ENCODE data around the gene HAGH. TPM values are rescaled to one million over a fixed set of nuclear protein-coding genes. Genes with fewer than 3 reads are reported as not detected.

The HAGH gene
- total RNA-seq, 4 donors from 2014 or later: 91.7 to 150 (median 119) TPM

DNA sequence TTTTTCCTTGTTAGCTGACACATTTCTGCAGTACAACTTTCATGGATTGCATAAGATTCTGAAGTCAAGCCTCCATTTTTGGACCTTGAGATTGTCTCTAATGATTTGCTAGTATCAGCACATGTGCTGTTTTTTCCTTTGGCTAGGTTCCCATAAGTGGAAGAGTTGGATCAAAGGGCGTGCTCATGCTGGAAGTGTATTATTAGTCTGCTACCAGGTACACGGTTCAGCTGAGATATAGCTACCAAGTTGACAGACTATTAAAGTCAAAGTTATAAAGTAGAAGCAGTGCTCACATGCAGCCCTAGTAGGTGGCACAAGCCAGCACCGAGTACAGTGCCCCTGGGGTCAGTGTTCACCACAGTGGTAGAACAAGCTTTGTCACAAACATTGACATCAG, 3.6 kb upstream of the HAGH start:
- H3K4me3 ChIP-seq (replicated peaks in 1 of 3): no peak overlapping the region
- no peak overlapping the region for H3K27ac ChIP-seq
- no peaks in the 10 kb centered on the region for H3K9me3 ChIP-seq
- peaks cover 17 to 23% of the 10 kb centered on the region in 2 donors for H3K4me1 ChIP-seq
- TF ChIP-seq, protein P1, sequence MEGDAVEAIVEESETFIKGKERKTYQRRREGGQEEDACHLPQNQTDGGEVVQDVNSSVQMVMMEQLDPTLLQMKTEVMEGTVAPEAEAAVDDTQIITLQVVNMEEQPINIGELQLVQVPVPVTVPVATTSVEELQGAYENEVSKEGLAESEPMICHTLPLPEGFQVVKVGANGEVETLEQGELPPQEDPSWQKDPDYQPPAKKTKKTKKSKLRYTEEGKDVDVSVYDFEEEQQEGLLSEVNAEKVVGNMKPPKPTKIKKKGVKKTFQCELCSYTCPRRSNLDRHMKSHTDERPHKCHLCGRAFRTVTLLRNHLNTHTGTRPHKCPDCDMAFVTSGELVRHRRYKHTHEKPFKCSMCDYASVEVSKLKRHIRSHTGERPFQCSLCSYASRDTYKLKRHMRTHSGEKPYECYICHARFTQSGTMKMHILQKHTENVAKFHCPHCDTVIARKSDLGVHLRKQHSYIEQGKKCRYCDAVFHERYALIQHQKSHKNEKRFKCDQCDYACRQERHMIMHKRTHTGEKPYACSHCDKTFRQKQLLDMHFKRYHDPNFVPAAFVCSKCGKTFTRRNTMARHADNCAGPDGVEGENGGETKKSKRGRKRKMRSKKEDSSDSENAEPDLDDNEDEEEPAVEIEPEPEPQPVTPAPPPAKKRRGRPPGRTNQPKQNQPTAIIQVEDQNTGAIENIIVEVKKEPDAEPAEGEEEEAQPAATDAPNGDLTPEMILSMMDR (IDR thresholded peaks at IDR 0.05): no peak
- TF ChIP-seq POLR2A (IDR thresholded peaks at IDR 0.05): no peak
- H3K27me3 ChIP-seq: no peaks in the 10 kb centered on the region
- intact Hi-C loops (cut with DNase I): no loop called here
- no peaks in the 10 kb centered on the region for H3K36me3 ChIP-seq
- no peak for DNase-seq
- WGBS, 2 donors: 63 to 71% methylated on average over 3 of the region's 3 CpGs

DNA sequence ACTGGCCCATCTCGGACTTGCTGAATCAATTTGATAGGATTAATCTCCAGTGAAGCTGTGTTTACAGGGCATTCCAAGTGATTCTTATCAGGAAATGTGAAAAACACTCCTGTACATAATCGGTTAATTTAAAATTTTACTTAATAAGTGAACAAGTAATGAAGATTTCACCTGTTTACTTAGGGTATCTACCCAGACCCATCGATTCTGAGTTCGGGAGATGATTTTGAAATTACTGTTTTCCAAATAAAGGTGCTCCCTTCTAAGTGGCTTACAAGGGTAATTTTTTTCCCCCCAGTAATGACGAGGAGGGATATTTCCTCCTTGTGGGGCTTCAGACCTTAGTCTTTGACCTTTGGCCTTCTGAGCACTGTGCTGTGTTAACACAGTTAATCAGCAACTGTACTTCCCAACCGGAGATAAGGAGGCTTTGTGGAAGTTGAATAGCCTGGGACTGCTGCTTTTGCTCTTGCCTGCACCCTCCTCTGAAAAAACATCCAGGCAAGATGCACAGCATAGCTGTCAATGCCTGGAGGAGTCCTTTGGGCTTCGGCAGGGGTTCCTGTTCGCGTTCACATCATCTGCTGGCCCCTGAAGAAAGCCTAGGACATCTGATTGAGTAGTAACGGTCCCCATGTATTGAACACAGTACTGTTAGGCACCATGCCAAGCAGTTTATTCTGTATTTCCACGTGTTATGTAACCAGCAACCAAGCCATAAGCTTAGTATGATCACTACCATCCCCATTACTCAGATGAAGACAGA, 2.2 kb upstream of the HAGH start:
- TF ChIP-seq, protein P1 (IDR thresholded peaks at IDR 0.05): no peak
- no peak for TF ChIP-seq POLR2A (IDR thresholded peaks at IDR 0.05)
- Histone ChIP-seq H3K27me3 (no peaks in the 10 kb centered on the region), H3K9me3 (no peaks in the 10 kb centered on the region), H3K36me3 (no peaks in the 10 kb centered on the region), H3K4me1 (peaks cover 17 to 37% of the 10 kb centered on the region in 2 donors), H3K27ac (no peak overlapping the region), H3K4me3 (replicated peaks in 1 of 3) (no peak overlapping the region)
- intact Hi-C loops (cut with DNase I): no loop called here
- no peak for DNase-seq
- WGBS, 2 donors: 79 to 80% methylated on average over 10 to 11 of the region's 11 CpGs

DNA sequence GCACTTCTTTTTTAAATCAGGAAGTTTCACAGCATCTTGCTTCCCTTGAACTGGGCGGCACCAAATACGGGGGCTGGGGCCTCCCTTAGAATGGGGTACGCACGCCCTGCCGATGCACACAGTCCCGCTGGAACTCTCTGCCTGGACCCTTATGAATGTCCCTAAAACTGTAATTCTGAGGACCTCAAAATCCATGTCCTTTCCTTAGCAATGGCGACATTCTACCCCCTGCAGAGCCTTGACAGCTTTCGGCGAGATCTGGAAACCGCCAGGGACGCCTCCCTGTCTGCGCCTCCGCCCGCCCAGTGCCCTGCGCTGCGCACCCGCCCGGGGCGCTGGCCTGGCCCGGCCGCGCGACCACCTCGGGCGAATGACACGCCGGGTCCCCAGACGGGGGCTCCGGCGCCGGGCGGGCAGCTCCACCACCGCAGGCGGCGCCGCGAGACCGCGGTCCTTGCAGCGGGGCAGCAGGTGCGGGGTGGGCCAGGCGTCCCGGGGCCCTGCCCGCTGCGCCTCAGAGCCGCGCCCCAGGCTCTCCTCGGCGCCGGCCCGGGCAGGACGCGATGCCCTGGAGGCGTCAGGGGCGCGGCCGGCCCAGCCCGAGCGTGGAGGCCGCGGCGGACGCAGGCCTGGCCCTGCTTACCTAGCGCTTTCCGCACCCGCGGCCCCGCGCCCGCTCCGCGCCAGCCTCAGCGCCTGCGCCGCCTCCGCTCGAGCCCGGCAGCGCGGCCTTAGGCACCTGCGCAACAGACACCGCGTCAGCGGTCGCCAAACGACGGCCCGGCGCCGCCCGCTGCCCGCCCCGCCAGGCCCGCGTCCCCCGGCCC, 548 bp downstream of the HAGH start:
- intact Hi-C loops (cut with DNase I): no loop called here
- no peaks in the 10 kb centered on the region for H3K27me3 ChIP-seq
- peak overlapping the region; percentile 44 to 86 (median 70) for H3K4me3 ChIP-seq (replicated peaks in 1 of 3)
- H3K27ac ChIP-seq: peak overlapping the region in 1 of 3 donors; percentile 29
- H3K36me3 ChIP-seq: peaks cover 8 to 9% of the 10 kb centered on the region in 2 donors
- 12 to 13% methylated on average over 6 to 8 of the region's 96 CpGs for WGBS, 2 donors
- no peak for TF ChIP-seq POLR2A (IDR thresholded peaks at IDR 0.05)
- TF ChIP-seq, protein P1 (IDR thresholded peaks at IDR 0.05): peak in 1 of 6 experiments; percentile 20
- H3K9me3 ChIP-seq: no peaks in the 10 kb centered on the region
- peaks cover 17 to 38% of the 10 kb centered on the region in 2 donors for H3K4me1 ChIP-seq
- DNase-seq: peak; percentile 57 to 66

DNA sequence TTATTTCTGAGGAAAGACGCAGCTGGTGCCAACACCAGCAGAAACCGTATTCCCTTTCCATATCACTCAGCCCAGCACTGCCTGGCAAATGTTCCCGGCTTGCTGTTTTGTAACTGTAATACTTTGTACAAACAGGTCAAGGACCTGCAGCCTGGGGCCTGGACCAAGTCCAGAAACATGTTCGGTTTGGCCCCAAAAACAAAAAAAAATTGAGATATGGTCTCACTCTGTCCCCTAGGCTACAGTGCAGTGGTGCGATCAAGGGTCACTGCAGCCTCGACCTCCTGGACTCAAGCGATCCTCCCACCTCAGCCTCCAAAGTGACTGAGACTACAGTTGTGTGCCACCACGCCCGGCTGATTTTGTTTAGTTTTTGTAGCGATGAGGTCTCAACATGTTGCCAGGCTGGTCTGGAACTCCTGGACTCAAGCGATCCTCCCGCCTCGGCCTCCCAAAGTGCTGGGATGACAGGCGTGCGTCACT, 1.2 kb downstream of the HAGH start:
- intact Hi-C loops (cut with DNase I): no loop called here
- Histone ChIP-seq H3K4me3 (replicated peaks in 1 of 3) (peak overlapping the region in 2 of 3 donors; percentile 44 to 70), H3K9me3 (no peaks in the 10 kb centered on the region), H3K27me3 (no peaks in the 10 kb centered on the region), H3K27ac (peak overlapping the region in 1 of 3 donors; percentile 29), H3K4me1 (peaks cover 17 to 38% of the 10 kb centered on the region in 2 donors), H3K36me3 (peaks cover 13 to 15% of the 10 kb centered on the region in 2 donors)
- TF ChIP-seq POLR2A (IDR thresholded peaks at IDR 0.05): no peak
- TF ChIP-seq, protein P1 (IDR thresholded peaks at IDR 0.05): no peak
- DNase-seq: no peak
- 70 to 72% methylated on average over 14 to 15 of the region's 15 CpGs for WGBS, 2 donors
